ENCODE measurements around the gene AKAIN1. TPM values are rescaled to one million over a fixed set of nuclear protein-coding genes. Genes with fewer than 3 reads are reported as not detected.

The AKAIN1 gene
- total and polyA plus RNA-seq, 12 donors = 0.28 to 9.7 (median 3.8) TPM; not detected in 4

GRCh38 chr18:5155907-5156287 is 41.2 kb downstream of the AKAIN1 start:
- intact Hi-C loops (cut with DNase I) = no loop called here
- 59 to 72% (median 66%) methylated on average over 5 of the region's 5 CpGs for WGBS, 4 donors
- Histone ChIP-seq H3K36me3 (replicated peaks in 1 of 2) (no peaks in the 10 kb centered on the region), H3K9me3 (replicated peaks in 1 of 3) (no peaks in the 10 kb centered on the region), H3K27ac (peak overlapping the region in 1 of 5 donors; percentile 10), H3K4me1 (replicated peaks in 1 of 2) (no peaks in the 10 kb centered on the region), H3K4me3 (no peak overlapping the region), H3K27me3 (no peaks in the 10 kb centered on the region)
- no peak for DNase-seq
- no peak for TF ChIP-seq POLR2A (IDR thresholded peaks at IDR 0.05)
- TF ChIP-seq, protein P1, sequence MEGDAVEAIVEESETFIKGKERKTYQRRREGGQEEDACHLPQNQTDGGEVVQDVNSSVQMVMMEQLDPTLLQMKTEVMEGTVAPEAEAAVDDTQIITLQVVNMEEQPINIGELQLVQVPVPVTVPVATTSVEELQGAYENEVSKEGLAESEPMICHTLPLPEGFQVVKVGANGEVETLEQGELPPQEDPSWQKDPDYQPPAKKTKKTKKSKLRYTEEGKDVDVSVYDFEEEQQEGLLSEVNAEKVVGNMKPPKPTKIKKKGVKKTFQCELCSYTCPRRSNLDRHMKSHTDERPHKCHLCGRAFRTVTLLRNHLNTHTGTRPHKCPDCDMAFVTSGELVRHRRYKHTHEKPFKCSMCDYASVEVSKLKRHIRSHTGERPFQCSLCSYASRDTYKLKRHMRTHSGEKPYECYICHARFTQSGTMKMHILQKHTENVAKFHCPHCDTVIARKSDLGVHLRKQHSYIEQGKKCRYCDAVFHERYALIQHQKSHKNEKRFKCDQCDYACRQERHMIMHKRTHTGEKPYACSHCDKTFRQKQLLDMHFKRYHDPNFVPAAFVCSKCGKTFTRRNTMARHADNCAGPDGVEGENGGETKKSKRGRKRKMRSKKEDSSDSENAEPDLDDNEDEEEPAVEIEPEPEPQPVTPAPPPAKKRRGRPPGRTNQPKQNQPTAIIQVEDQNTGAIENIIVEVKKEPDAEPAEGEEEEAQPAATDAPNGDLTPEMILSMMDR (IDR thresholded peaks at IDR 0.05) = no peak

DNA sequence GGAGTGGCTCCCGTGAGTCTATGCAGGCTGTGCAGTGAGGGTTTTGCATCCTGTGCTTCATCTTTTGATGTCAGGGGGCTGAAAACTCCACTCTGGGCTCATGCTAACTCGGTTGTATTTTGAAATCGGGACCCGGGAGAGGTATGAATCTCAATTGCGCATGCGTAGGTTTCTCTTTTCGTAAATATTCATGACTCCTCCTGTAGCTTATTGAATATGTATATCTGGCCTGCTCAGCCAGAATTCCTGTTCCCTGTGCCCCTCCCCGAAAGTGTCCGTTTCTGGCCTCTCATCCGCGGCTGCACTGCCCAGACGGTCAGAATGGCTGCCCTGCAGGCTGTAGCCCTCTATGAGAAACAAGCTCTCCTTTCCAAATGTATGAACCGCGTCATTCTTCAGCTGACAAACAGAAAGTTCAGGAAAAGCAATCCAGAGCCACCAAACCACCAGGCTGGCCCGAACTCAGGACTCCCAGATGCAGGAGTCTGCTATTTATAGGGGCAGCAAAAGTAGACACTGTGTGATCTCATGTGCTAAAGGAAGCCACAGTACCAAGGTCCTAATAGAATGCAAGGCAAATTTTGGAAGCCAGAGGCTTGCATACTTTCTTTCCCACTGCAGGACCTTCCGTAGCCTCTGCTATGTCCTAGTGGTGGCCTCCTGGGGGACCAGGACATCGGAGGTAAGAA is 41.7 kb downstream of the AKAIN1 start:
- Histone ChIP-seq H3K4me1 (replicated peaks in 1 of 2) (no peaks in the 10 kb centered on the region), H3K4me3 (no peak overlapping the region), H3K27me3 (no peaks in the 10 kb centered on the region), H3K36me3 (replicated peaks in 1 of 2) (no peaks in the 10 kb centered on the region), H3K27ac (peak overlapping the region in 1 of 5 donors; percentile 10), H3K9me3 (replicated peaks in 1 of 3) (no peaks in the 10 kb centered on the region)
- WGBS, 4 donors = 77 to 91% (median 84%) methylated on average over 17 of the region's 17 CpGs
- DNase-seq = no peak
- TF ChIP-seq, protein P1 (IDR thresholded peaks at IDR 0.05) = no peak
- no peak for TF ChIP-seq POLR2A (IDR thresholded peaks at IDR 0.05)
- intact Hi-C loops (cut with DNase I) = no loop called here

- H3K27ac ChIP-seq = no peak overlapping the region
- H3K36me3 ChIP-seq (replicated peaks in 1 of 2) = no peaks in the 10 kb centered on the region
- intact Hi-C loops (cut with DNase I) = no loop called here
- no peak for TF ChIP-seq POLR2A (IDR thresholded peaks at IDR 0.05)
- TF ChIP-seq, protein P1 (IDR thresholded peaks at IDR 0.05) = no peak
- no peak for DNase-seq
- no peak overlapping the region for H3K4me3 ChIP-seq
- H3K27me3 ChIP-seq = no peaks in the 10 kb centered on the region
- no peaks in the 10 kb centered on the region for H3K4me1 ChIP-seq (replicated peaks in 1 of 2)
- 90 to 92% (median 91%) methylated on average over 6 of the region's 6 CpGs for WGBS, 4 donors
- no peaks in the 10 kb centered on the region for H3K9me3 ChIP-seq (replicated peaks in 1 of 3)
Measured at GRCh38 chr18:5152343-5153020, 44.6 kb downstream of the AKAIN1 start.

- no peak overlapping the region for H3K4me3 ChIP-seq
- no peaks in the 10 kb centered on the region for H3K36me3 ChIP-seq (replicated peaks in 1 of 2)
- no peak for DNase-seq
- intact Hi-C loops (cut with DNase I) = no loop called here
- TF ChIP-seq, protein P1 (IDR thresholded peaks at IDR 0.05) = no peak
- no peak for TF ChIP-seq POLR2A (IDR thresholded peaks at IDR 0.05)
- 84 to 95% (median 90%) methylated on average over 1 of the region's 1 CpG for WGBS, 4 donors
- no peak overlapping the region for H3K27ac ChIP-seq
- no peaks in the 10 kb centered on the region for H3K4me1 ChIP-seq (replicated peaks in 1 of 2)
- no peaks in the 10 kb centered on the region for H3K27me3 ChIP-seq
- H3K9me3 ChIP-seq (replicated peaks in 1 of 3) = no peaks in the 10 kb centered on the region
Measured at GRCh38 chr18:5150894-5151293, 46.2 kb downstream of the AKAIN1 start.

Measured in adrenal gland (tissue), 12 donors.